ENCODE measurements around the gene PPP1R12C.

The PPP1R12C gene

GRCh38 chr19:55161571-55162322, 44.3 kb upstream of the PPP1R12C start:
- no peaks in the 10 kb centered on the region for H3K9me2 ChIP-seq (replicated peaks; ENCODE audit: low read depth, low read length)
- TF ChIP-seq EZH2phosphoT487 (IDR thresholded peaks at IDR 0.05; ENCODE audit: borderline replicate concordance) (no peak), CTCF (conservative IDR thresholded peaks at IDR 0.05; ENCODE audit: low read length) (no peak)
- no peak overlapping the region for H3K4me2 ChIP-seq (ENCODE audit: low read depth, low read length, poor library complexity, severe bottlenecking)
- H3K79me2 ChIP-seq (ENCODE audit: insufficient read depth, low read length) = no peaks in the 10 kb centered on the region
- no peaks in the 10 kb centered on the region for H3K36me3 ChIP-seq (ENCODE audit: insufficient read depth, low read length)
- no peak overlapping the region for H3K9ac ChIP-seq (ENCODE audit: low read depth, low read length, poor library complexity, severe bottlenecking)
- H3F3A ChIP-seq (ENCODE audit: low read depth) = no peaks in the 10 kb centered on the region
- H2AFZ ChIP-seq (ENCODE audit: low read length) = no peak overlapping the region
- no peak overlapping the region for H3K4me3 ChIP-seq (ENCODE audit: low read length, poor library complexity, severe bottlenecking)
- H4K20me1 ChIP-seq (ENCODE audit: insufficient read depth, low read length, poor library complexity, severe bottlenecking) = no peaks in the 10 kb centered on the region
- H3K27me3 ChIP-seq (ENCODE audit: insufficient read depth, low read length, poor library complexity, severe bottlenecking) = no peaks in the 10 kb centered on the region
- peaks cover 3% of the 10 kb centered on the region for H3K4me1 ChIP-seq (ENCODE audit: insufficient read depth, low read length, poor library complexity, severe bottlenecking)
- no peaks in the 10 kb centered on the region for H3K9me3 ChIP-seq (ENCODE audit: insufficient read depth, low read depth, low read length)

- Histone ChIP-seq H2AFZ (ENCODE audit: low read length) (no peak overlapping the region), H3K9ac (ENCODE audit: low read depth, low read length, poor library complexity, severe bottlenecking) (no peak overlapping the region), H3K4me1 (ENCODE audit: insufficient read depth, low read length, poor library complexity, severe bottlenecking) (no peaks in the 10 kb centered on the region), H3K4me3 (ENCODE audit: low read length, poor library complexity, severe bottlenecking) (no peak overlapping the region), H3K79me2 (ENCODE audit: insufficient read depth, low read length) (no peaks in the 10 kb centered on the region), H3K4me2 (ENCODE audit: low read depth, low read length, poor library complexity, severe bottlenecking) (no peak overlapping the region), H4K20me1 (ENCODE audit: insufficient read depth, low read length, poor library complexity, severe bottlenecking) (no peaks in the 10 kb centered on the region), H3K36me3 (ENCODE audit: insufficient read depth, low read length) (no peaks in the 10 kb centered on the region), H3K27me3 (ENCODE audit: insufficient read depth, low read length, poor library complexity, severe bottlenecking) (no peaks in the 10 kb centered on the region), H3F3A (ENCODE audit: low read depth) (no peaks in the 10 kb centered on the region), H3K9me3 (ENCODE audit: insufficient read depth, low read depth, low read length) (no peaks in the 10 kb centered on the region), H3K9me2 (replicated peaks; ENCODE audit: low read depth, low read length) (no peaks in the 10 kb centered on the region)
- TF ChIP-seq EZH2phosphoT487 (IDR thresholded peaks at IDR 0.05; ENCODE audit: borderline replicate concordance) (no peak), CTCF (conservative IDR thresholded peaks at IDR 0.05; ENCODE audit: low read length) (no peak)
Observed at GRCh38 chr19:55160986-55161365, 43.5 kb upstream of the PPP1R12C start.

GRCh38 chr19:55160128-55160985, 42.9 kb upstream of the PPP1R12C start:
- H3K79me2 ChIP-seq (ENCODE audit: insufficient read depth, low read length) = no peaks in the 10 kb centered on the region
- peak; percentile 93 for TF ChIP-seq CTCF (conservative IDR thresholded peaks at IDR 0.05; ENCODE audit: low read length)
- TF ChIP-seq EZH2phosphoT487 (IDR thresholded peaks at IDR 0.05; ENCODE audit: borderline replicate concordance) = no peak
- no peak overlapping the region for H3K4me3 ChIP-seq (ENCODE audit: low read length, poor library complexity, severe bottlenecking)

More at GRCh38 chr19:55160128-55160985, 42.9 kb upstream of the PPP1R12C start:
- Histone ChIP-seq H3K9me2 (replicated peaks; ENCODE audit: low read depth, low read length) (no peaks in the 10 kb centered on the region), H3K4me1 (ENCODE audit: insufficient read depth, low read length, poor library complexity, severe bottlenecking) (no peaks in the 10 kb centered on the region), H3K9ac (ENCODE audit: low read depth, low read length, poor library complexity, severe bottlenecking) (no peak overlapping the region), H4K20me1 (ENCODE audit: insufficient read depth, low read length, poor library complexity, severe bottlenecking) (no peaks in the 10 kb centered on the region), H3K9me3 (ENCODE audit: insufficient read depth, low read depth, low read length) (no peaks in the 10 kb centered on the region), H3K27me3 (ENCODE audit: insufficient read depth, low read length, poor library complexity, severe bottlenecking) (no peaks in the 10 kb centered on the region), H3K4me2 (ENCODE audit: low read depth, low read length, poor library complexity, severe bottlenecking) (no peak overlapping the region), H3F3A (ENCODE audit: low read depth) (no peaks in the 10 kb centered on the region), H2AFZ (ENCODE audit: low read length) (no peak overlapping the region; the same call in 1 of the 2 replicates), H3K36me3 (ENCODE audit: insufficient read depth, low read length) (no peaks in the 10 kb centered on the region)

Measured in Loucy (cell line).